Head of caudate nucleus (tissue), 42 donors: ENCODE measurements around the gene ADRA2A.
A peak's percentile ranks its signal among the peaks of the same experiment; 100 is the strongest.

ENCODE experiments used
- DNase-seq, 42 donors: peaks; one replicate each; pipeline versions ENCODE4 v3.0.0 to v3.0.0-alpha.2; 2020 to 2021; ENCODE audit warnings: mixed read lengths in 7 of 42
- intact Hi-C: fragments of 100-400 bp; cut with DNase I; formaldehyde crosslinking; loops from one replicate; pipeline ENCODE4 v1.15.0; 2022

The ADRA2A gene

DNA sequence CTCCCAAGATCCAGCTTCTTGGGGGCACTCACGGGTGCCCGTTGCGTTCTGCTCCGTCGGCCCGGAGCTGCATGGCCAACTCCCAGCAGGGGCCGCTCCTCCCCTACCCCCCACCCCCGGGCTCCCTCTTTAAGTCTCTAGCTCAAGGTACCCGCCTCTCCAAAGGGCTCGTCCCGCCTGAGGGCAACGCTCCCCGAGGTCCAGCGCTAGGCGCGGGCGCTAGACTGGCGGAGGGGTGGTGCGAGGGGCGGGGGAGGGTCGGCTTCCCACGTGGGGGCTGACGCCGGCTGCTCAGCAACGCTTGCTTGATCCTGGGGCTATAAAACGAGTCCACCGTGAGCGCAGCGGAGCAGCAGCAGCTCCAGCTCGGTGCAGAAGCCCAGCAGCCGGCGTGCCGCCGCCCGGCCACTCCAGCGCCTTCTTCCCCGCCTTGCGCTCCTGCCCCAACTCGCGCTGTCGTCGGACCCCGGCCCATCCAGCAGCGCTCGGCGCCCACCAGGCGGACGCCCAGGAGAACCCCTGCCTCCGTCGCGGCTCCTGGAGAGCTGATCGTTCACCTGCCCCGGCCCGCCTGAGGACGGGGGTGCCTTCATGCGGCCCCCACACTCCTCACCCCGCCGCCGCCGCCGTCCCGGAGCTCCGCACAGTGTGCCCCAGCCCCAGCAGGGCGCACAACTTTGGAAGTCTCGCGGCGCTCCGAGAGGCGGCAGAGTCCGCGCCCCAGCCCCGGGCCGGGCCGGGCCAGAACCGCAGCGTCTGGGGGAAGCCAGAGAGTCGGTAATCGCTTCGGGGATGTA is at the start of gene ADRA2A:
Gene ADRA2A (plus strand): TSS at position 348 of the 797 bp plus-strand sequence. CDS start 968 bp downstream, outside the sequence.
- intact Hi-C loops = no loop called here
- DNase-seq = peak in 5 of 42 donors; percentile 8 to 33 (median 20)

DNA sequence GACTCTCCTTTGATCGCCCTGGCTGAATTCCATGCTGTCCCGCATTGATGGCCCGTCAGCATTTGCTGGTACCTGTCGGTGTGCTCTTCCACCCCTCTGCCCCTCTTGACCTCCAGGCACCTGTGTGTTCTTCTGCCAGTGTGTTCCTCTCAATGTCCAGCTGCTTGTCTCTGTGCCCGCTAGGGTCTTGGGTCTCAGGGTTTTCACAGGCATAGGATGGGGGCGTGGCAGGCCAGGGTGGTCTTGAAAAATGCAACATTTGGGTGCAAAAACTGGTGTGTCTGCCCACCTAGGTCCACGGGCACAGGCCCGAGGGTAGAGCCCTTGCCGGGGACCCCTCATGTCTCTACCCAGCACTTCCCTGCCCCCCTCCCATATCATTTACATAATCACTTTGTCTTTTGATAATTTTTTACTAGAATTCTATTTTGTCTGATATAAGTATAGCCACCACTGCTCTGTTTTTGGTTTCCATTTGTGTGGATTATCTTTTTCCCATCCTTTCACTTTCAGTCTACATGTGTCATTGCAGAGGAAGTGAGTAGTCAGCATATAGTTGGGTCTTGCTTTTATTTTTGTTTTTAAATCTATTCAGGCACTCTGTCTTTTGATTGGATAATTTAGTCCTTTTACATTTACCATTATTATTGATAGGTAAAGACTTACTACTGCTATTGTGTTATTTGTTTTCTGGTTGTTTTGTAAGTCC is 46.6 kb upstream of the ADRA2A start:
- intact Hi-C loops = no loop called here
- DNase-seq = no peak

DNA sequence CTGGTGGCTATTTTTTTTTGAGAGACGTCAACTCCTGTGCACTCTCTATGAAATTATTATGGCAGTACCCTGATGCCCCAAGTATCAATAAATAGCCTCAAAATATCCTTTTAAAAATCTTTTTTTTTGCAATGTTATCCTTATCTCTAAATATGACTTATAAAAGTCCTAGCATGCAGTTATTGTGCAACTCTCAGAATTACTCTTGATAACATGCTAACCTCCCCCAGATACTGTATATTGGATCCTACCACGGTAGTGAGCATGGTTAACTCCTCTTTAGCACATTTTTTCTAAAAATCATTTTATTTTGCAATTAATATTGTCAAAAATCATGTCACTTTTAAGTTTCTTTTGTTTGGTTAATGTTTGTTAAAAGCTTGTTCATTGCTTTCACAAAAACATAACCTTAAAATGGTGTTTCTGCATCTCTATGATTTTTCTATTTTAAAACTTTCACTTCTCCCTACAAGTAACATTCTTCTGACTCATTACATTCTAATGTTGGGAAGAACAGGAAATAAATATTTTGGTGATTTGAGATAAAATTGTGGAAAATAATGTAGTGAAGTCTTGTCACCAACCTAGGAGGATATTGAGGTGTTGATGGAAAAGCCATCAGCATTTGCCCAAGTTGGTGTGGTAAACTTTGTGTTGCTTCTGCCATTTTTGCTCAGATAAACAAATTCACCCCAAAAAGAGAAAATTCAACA is 42.1 kb upstream of the ADRA2A start:
- intact Hi-C loops = no loop called here
- no peak for DNase-seq

DNA sequence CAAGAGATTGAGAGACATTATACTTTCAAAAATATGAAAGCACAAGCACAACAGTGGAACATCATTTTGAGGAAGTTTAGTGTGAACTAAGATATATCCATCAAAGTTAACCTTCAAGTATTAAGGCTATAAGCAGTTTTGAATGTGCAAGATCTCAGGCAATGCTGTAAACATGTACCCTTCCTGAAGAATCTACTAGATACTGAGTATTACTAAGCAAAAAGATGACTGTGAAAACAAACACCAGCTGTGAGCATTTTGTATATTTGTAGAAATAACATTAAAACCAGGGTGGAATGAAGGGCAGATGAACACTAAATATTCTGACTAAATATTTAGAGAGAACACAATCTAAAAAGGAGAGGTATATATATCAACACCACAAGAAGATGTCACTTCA is 41.3 kb upstream of the ADRA2A start:
- DNase-seq = no peak
- intact Hi-C loops = no loop called here

DNA sequence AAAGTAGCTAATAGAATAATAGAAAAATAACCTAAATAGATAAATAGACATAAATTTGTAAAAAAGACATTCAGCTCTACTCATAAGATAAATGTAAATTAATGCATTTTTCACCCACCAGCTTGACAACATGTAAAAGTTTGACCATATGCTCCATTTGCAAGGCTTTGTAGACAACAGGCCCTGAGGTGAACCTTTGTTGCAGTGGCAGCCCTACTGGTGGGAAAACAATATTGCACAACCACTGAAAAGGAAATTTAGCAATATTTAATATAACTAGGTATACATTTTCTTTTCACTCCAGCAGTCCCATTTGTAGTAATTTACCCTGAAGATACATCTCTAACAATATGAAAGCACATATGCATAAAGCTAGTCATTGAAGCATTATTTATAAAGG is 39.0 kb upstream of the ADRA2A start:
- DNase-seq = no peak
- intact Hi-C loops = no loop called here

DNA sequence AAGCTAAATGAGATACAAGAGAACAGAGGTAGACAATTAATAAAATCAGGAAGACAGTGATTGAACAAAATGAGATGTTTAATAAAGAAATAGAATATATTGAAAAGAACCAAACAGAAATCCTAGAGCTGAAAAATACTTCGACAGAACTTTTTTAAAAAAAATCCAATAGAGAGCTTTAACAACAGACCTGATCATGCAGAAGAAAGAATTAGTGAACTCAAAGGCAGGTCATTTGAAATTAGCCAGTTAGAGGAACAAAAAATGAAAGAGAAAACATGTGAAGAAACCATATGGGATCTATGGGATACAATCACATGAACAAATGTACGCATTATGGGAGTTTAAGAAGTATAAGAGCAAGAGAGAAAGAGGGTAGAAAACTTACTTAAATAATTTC is 37.3 kb upstream of the ADRA2A start:
- no peak for DNase-seq
- intact Hi-C loops = no loop called here

DNA sequence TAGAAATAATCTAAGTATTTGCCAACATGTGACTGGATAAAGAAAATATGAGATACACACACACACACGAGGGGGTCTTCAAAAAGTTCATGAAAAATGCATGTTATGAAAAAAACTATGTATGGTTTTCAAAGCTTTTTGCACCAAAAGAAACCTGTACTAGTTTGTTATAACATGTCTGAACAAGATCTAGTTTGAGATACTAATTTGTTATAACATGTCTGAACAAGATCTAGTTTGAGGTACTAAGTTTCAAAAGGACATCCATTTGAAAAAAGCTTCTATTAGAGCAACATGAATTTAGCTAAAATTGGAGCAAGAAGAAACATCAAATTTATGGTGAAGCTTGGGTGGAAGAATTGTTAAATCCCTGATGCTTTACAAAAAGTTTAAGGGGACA is 19.8 kb upstream of the ADRA2A start:
- DNase-seq = no peak
- intact Hi-C loops = no loop called here

DNA sequence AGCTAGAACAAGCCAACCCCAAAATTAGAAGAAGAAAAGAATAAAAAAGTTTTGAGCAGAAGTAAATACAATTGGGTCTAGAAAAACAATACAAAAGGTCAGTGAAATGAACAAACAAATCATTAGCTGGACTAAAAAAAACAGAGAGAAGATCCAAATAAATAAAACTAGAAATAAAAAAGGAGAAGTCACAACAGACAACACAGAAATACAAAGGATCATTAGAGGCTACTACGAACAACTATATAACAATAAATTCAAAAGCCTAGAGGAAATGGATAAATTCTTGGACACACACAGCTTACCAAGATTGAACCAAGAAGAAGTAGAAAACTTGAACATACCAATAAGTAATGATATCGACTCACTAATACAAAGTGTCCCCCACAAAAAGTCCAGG is 13.4 kb upstream of the ADRA2A start:
- intact Hi-C loops = no loop called here

DNA sequence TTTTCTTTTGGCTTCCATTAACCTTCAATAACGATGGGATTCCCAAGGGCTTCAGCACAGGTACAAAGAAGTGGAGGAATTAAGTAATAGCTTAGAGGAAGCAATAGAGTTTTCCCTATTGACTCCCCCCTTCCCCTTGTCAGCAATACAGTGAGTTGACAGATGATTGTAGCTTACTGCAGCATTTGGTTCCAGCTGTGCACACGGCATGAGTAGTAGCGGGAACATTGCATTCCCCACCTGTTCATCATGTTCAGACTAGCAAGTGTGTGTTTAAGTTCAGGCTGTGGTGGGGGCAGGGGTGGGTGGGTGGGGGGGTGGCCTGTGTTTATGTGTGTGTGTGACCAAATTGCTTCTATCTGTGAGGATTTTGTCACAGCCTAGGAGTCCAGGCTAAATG is 4.6 kb upstream of the ADRA2A start:
- no peak for DNase-seq
- intact Hi-C loops = no loop called here

More for the DNA sequence above, 13.4 kb upstream of the ADRA2A start:
- DNase-seq = no peak

DNA sequence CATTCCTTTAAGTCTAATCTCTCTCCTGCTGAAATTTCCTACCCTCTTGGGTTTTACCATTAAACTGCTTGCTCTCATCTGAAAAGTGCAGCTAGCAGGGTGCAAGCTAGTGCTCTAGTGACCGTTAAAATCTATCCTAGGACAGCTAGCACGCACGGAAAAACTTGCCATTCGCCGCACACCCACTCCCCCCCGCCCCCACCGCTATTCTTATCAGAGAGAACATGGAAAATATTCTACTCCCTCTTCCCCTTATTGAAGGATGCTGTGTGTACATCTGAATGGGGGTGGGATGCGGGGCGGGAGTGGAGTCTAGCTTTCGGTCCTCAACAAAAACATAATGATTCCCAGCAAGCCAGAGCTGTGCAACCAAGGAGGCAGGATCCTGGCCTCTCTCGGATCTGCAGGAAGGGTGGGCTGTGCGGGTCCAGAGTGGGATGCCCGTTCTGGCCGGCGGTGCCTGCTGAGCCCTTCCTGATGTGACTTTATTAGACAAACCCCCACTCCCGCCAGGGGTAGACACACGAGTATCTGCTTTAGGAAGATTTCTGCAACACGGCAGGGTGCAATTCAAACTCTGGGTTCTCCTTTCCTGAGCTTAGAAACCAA is 1.1 kb upstream of the ADRA2A start:
- intact Hi-C loops = no loop called here
- DNase-seq = no peak

DNA sequence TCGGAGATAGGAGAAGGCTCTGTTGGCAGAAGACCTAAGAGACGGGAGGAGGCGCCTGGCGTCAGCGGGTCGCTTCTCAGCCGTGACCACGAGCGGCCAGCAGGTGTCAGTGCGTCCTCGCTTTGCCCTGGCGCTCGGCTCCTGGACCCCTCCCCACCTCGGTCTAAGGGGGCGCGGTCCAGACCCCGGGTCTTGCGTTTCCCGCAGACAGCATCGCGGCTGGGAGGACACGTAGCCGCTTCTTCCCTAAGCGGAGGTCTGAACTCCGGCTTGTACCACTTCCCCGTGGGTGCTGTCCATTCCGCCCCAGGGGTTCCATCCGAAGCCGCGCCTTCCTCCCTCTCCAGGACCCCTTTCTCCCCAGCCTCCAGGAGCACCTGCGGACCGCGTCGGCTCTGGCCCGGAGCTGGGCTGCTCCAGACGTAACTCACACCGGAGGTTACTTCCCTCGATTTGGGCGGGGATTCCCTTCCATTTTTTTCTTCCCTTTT is 593 bp upstream of the ADRA2A start:
- peak; percentile 25 to 85 (median 68) for DNase-seq
- intact Hi-C loops = no loop called here

DNA sequence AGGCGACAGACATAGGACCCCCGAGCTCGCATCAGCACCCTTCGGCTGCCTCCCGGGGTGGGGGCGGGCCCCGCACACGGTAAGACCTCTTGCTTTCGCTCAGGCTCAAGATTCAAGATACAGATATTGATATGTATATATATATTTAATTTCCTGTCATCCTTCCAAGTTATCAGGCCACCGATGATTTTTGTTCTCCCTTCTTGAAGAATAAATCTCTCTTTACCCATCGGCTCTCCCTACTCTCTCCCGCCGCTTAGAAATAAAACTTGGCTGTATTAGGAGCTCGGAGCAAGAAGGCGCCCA is 603 bp downstream of the ADRA2A start:
- no peak for DNase-seq
- intact Hi-C loops = no loop called here

DNA sequence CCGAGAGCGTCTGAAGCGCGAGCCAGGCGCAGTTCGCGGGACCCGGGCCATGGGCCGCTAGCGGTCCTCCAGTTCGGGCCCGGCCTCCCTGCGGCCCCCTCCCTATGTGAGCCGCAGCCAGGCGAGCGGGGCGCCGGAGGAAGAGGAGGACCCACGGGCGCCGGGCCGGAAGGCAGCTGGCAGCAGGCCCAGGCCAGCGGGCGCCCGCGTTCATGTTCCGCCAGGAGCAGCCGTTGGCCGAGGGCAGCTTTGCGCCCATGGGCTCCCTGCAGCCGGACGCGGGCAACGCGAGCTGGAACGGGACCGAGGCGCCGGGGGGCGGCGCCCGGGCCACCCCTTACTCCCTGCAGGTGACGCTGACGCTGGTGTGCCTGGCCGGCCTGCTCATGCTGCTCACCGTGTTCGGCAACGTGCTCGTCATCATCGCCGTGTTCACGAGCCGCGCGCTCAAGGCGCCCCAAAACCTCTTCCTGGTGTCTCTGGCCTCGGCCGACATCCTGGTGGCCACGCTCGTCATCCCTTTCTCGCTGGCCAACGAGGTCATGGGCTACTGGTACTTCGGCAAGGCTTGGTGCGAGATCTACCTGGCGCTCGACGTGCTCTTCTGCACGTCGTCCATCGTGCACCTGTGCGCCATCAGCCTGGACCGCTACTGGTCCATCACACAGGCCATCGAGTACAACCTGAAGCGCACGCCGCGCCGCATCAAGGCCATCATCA is 1.1 kb downstream of the ADRA2A start:
- DNase-seq = peak in 3 of 42 donors; percentile 13 to 40 (median 26)
- intact Hi-C loops = no loop called here

DNA sequence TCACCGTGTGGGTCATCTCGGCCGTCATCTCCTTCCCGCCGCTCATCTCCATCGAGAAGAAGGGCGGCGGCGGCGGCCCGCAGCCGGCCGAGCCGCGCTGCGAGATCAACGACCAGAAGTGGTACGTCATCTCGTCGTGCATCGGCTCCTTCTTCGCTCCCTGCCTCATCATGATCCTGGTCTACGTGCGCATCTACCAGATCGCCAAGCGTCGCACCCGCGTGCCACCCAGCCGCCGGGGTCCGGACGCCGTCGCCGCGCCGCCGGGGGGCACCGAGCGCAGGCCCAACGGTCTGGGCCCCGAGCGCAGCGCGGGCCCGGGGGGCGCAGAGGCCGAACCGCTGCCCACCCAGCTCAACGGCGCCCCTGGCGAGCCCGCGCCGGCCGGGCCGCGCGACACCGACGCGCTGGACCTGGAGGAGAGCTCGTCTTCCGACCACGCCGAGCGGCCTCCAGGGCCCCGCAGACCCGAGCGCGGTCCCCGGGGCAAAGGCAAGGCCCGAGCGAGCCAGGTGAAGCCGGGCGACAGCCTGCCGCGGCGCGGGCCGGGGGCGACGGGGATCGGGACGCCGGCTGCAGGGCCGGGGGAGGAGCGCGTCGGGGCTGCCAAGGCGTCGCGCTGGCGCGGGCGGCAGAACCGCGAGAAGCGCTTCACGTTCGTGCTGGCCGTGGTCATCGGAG is 1.8 kb downstream of the ADRA2A start:
- DNase-seq = no peak
- intact Hi-C loops = no loop called here

DNA sequence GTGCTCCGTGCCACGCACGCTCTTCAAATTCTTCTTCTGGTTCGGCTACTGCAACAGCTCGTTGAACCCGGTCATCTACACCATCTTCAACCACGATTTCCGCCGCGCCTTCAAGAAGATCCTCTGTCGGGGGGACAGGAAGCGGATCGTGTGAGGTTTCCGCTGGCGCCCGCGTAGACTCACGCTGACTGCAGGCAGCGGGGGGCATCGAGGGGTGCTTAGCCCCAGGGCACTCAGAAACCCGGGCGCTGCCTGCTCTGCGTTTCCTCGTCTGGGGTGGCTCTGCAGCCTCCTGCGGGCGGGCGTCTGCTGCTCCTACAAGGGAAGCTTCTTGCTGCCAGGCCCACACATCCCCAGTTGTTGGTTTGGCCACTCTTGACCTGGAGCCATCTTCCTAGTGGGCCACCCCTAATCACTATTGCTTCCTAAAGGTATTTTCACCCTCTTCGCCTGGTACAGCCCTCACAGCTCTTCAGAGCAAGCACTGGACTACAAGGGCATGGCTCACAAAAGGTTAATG is 2.5 kb downstream of the ADRA2A start:
- intact Hi-C loops = no loop called here
- peak in 1 of 42 donors; percentile 22 for DNase-seq

DNA sequence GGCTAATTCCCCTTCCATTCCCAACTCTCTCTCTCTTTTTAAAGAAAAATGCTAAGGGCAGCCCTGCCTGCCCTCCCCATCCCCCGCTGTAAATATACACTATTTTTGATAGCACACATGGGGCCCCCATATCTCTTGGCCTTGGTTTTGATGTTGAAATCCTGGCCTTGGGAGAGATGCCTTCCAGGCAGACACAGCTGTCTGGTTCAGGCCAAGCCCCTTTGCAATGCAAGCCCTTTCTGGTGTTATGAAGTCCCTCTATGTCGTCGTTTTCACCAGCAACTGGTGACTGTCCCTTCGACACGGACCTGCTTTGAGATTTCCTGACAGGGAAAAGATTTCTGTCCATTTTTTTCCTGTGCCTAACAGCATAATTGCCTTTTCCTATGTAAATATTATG is 3.0 kb downstream of the ADRA2A start:
- intact Hi-C loops = no loop called here
- peak in 2 of 42 donors; percentile 16 to 33 for DNase-seq

DNA sequence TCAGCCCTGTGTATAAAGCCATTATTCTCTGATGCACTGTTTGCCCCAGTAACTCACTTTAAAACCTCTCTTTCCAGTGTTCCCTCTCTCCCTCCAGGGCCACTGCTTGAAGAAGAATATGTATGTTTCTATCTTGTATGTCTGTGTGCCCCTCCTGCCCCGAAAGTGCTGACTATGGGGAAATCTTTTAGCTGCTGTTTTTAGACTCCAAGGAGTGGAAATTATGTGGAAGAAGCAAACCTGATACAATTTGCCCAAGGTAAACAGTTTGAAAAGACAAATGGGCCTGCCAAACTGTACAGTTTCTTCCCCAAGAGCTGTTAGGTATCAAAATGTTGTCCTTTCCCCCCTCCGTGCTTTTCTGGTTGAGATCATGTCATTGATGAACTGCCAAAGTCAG is 3.4 kb downstream of the ADRA2A start:
- peak in 3 of 42 donors; percentile 16 to 25 (median 21) for DNase-seq
- intact Hi-C loops = no loop called here

DNA sequence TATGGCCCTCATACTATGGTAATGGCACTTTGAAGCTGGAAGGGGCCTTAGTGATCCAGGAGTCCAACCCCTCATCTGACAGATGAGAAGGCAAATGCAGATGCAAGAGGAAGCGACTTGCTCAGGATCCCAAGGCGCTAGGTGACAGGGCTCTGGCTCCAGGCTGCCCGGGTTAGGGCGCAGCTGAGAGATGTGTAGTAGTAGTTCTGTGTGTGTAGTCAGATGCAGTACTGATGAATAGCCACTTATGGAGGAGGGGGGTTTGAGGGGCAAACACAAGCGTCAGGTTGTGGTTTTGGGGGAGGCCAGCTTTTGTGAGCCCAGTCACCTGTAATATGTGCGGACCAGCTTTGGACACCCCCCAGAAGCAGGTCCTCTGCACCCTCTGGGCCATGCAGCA is 4.8 kb downstream of the ADRA2A start:
- intact Hi-C loops = no loop called here
- peak in 2 of 42 donors; percentile 25 to 38 for DNase-seq
